HL-60 (cell line): Measurements from ENCODE around the gene USF2.

Source experiments
- DNase-seq, 2 experiments: peaks; one replicate each; pipeline ENCODE4 v3.0.0-alpha.2; 2010 to 2020; ENCODE audit warnings: low read depth in 1 of 2, low spot score in 1 of 2
- H3K27ac ChIP-seq: fragments of 250-450 bp; sonication (Bioruptor Pico); replicated peaks from 2 replicates; pipeline ENCODE4 v1.5.1; 2020; ENCODE audit warnings: mild to moderate bottlenecking, moderate library complexity
- H3K27me3 ChIP-seq: fragments of 250-450 bp; sonication (Bioruptor Pico); 2 replicates; pipeline ENCODE4 v1.5.1; 2021; ENCODE audit warnings: mild to moderate bottlenecking, moderate library complexity; ENCODE audit not compliant: insufficient read depth, poor library complexity, severe bottlenecking
- H3K4me3 ChIP-seq: replicated peaks from 2 replicates; pipeline ENCODE4 v1.5.1; 2011; ENCODE audit warnings: mild to moderate bottlenecking, control low read depth, low read length; ENCODE audit not compliant: insufficient read depth
- GABPA ChIP-seq: IDR thresholded peaks from 2 replicates; pipeline ENCODE4 v1.6.1; 2012; ENCODE audit warnings: low read depth
- POLR2AphosphoS5 ChIP-seq: IDR thresholded peaks from 2 replicates; pipeline ENCODE4 v1.6.1; 2012; ENCODE audit warnings: low read depth
- REST ChIP-seq: IDR thresholded peaks from 2 replicates; pipeline ENCODE4 v1.6.1; 2012; ENCODE audit warnings: low read depth; ENCODE audit not compliant: insufficient replicate concordance
- SPI1 ChIP-seq: IDR thresholded peaks from 2 replicates; pipeline ENCODE4 v1.6.1; 2012; ENCODE audit warnings: low read depth, mild to moderate bottlenecking, borderline replicate concordance
- TF ChIP-seq, protein P1 (sequence below): IDR thresholded peaks from one replicate; pipeline ENCODE4 v1.5.1; 2011; ENCODE audit warnings: low read length, control low read depth, inconsistent platforms; ENCODE audit not compliant: insufficient read depth

Gene USF2

DNA sequence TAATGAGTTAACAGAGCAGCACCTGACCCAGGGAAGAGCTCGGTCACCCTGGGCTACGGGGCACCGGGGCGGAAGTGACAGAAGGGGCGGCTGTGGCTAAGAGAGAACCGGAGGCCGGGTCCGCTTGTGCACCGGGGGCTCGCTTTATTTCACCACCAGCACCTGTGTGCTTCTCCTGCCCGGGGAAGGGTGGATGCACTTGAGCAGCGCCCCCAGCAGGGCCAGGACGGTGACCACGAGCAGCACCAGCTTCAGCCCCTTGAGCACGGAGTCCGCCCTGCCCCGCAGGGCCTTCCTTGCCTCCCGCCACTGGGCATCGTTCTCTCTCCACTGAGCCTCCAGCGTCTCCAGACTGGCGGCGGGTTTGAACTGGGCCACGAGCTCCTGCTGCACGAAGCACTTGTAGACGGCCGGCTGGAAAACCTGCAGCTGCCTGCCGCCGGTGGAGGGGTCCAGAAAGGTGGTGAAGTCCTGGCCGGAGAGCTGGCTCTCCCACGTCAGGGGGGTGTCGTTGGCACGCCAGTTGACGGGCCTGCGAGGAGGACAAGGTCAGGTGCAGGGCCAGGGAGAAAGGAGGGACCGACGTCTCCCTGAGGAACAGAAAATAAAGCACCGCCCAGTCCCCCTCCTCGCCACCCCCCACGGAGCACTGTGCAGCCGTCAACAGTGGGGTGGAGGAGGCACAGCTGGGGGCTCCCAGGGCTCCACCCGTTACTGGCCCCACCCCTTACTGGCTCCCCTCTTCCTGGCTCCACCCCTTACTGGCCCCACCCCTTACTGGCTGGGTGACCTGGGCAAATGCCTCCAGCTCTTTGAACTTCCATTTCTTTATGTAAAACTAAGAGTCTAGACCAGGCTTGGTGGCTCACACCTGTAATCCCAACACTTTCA is 43.8 kb upstream of the USF2 start:
- TF ChIP-seq POLR2AphosphoS5 = no peak
- TF ChIP-seq GABPA = no peak
- TF ChIP-seq SPI1 = no peak
- no peak for TF ChIP-seq REST
- TF ChIP-seq, protein P1, sequence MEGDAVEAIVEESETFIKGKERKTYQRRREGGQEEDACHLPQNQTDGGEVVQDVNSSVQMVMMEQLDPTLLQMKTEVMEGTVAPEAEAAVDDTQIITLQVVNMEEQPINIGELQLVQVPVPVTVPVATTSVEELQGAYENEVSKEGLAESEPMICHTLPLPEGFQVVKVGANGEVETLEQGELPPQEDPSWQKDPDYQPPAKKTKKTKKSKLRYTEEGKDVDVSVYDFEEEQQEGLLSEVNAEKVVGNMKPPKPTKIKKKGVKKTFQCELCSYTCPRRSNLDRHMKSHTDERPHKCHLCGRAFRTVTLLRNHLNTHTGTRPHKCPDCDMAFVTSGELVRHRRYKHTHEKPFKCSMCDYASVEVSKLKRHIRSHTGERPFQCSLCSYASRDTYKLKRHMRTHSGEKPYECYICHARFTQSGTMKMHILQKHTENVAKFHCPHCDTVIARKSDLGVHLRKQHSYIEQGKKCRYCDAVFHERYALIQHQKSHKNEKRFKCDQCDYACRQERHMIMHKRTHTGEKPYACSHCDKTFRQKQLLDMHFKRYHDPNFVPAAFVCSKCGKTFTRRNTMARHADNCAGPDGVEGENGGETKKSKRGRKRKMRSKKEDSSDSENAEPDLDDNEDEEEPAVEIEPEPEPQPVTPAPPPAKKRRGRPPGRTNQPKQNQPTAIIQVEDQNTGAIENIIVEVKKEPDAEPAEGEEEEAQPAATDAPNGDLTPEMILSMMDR = no peak
- H3K27me3 ChIP-seq = no peaks in the 10 kb centered on the region
- no peak for DNase-seq
- no peak overlapping the region for H3K4me3 ChIP-seq
- H3K27ac ChIP-seq = no peak overlapping the region

DNA sequence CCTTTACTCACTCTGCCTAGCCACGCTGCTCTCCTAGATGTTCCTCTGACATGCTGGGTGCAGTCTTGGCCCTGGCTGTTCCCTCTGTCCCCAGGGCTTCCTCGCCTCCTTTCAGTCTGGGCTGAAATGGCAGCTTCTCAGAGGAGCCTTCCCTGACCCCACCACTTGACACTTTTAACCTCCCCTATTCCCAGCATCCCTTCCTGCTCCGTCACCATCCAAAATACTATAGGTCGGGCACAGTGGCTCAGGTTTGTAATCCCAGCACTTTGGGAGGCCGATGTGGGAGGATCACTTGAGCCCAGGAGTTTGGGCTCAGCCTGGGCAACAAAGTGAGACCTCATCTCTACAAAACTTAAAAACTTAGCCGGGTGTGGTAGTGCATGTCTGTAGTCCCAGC is 42.8 kb upstream of the USF2 start:
- Histone ChIP-seq H3K27me3 (no peaks in the 10 kb centered on the region), H3K27ac (no peak overlapping the region), H3K4me3 (no peak overlapping the region)
- no peak for TF ChIP-seq GABPA
- TF ChIP-seq SPI1 = no peak
- TF ChIP-seq POLR2AphosphoS5 = no peak
- no peak for TF ChIP-seq REST
- TF ChIP-seq, protein P1 = no peak
- DNase-seq = no peak

- no peak for TF ChIP-seq POLR2AphosphoS5
- no peak for TF ChIP-seq SPI1
- H3K27ac ChIP-seq = no peak overlapping the region
- no peak overlapping the region for H3K4me3 ChIP-seq
- no peaks in the 10 kb centered on the region for H3K27me3 ChIP-seq
- DNase-seq = no peak
Measured at GRCh38 chr19:35226748-35227147, 42.0 kb upstream of the USF2 start.

GRCh38 chr19:35228177-35228930 is 40.4 kb upstream of the USF2 start, which contains the start of gene FAM187B:
FAM187B (minus strand) TSS chr19:35228739; CDS start chr19:35228680, 59 bp downstream.
- Histone ChIP-seq H3K27ac (no peak within 1 kb of the TSS), H3K27me3 (no peaks in the 10 kb centered on the region), H3K4me3 (no peak within 1 kb of the TSS)
- no peak for TF ChIP-seq SPI1
- no peak for TF ChIP-seq REST
- no peak for TF ChIP-seq GABPA
- TF ChIP-seq, protein P1 = no peak
- TF ChIP-seq POLR2AphosphoS5 = no peak
- DNase-seq = no peak
